ENCODE measurements around the gene RNF224. TPM values are rescaled to one million over a fixed set of nuclear protein-coding genes. Genes with fewer than 3 reads are reported as not detected.

RNF224 gene
- total RNA-seq, 1 donor from 2014 or later: not detected

DNA sequence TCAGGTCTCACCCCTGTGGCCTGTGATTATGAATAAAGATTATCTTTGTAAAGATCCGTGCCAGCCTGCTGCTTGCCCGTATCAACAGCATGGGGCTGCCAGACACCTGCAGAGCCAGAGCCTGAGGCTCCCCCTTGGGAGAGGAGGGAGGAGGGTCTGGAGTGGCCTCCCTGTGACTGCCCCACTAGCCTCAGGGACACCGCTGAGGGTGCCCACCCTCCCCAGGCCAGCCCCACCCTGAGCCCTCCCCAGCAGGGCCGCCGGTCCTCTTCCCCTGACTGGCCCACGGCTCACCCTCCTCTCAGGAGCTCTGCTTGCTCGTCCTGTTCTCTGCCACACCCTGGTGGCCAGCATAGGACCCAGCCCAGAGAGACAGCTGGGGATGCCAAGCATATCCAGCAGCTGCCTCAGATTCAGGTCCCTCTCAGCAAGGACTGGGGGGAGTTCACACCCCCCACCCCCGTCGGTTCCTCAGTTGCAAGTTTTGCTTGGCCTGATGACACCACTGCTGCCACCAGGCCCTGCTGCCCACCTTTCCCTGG is 36.9 kb upstream of the RNF224 start:
- no peak for DNase-seq (ENCODE audit: missing footprints)
- intact Hi-C loops (cut with DNase I): no loop called here
- no peak for ATAC-seq

DNA sequence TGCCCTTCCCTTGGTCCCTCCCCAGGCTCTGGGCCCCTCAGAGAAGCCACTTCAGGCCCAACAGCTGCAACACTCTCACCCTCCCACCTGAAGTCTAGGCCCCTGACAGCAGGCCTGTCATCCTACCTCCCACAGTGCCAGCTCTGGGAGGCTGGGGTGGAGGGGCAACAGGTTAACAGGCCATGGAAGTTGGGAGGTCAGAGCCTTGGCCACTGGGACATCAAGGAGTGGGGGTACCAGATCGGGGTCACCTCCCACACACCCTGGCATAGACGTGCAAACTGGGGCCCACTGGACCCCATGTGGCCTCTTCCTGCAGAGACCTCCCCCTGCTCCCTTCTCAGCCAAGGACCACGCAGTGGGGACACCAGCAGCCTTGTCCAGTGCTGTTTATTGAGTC is 36.1 kb upstream of the RNF224 start:
- no peak for ATAC-seq
- intact Hi-C loops (cut with DNase I): no loop called here

DNA sequence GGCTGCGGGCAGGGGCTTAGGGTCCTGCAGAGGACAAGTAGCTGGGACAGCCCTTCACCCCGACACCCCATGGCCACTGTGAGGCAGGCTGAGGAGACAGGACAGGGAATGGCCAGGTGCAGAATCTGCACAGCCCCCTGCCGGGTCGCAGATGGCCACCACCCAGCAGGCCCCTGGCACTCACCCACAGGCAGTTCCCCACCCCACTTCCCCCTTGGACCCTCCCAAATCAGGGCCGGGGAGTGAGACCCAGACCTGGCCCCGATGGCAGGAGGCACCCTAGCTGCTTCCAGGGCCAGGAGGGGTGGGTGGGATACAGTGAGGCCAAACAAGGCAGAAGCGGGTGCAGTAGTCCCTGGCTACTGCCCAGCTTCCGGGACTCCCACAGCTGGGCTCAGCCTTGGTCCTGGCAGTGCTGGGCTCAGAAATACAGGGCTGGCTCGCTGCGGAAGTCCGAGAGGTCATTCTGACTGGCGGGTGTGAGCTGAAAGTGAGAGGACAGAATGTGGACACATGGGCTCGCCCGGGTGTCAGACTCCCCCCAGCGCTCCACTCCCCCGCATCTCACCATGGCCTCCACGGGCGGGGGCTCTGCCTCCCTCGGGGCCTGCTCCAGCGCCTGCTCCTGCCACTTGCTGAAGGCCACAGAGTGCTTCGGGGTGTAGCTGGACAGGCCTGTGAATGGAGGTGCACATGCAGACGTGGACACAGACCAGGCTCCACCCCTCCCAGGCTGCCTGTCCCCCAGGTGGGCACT is 35.4 kb upstream of the RNF224 start:
- DNase-seq (ENCODE audit: missing footprints): no peak
- intact Hi-C loops (cut with DNase I): no loop called here
- no peak for ATAC-seq

More for the DNA sequence above, 36.1 kb upstream of the RNF224 start:
- DNase-seq (ENCODE audit: missing footprints): no peak

DNA sequence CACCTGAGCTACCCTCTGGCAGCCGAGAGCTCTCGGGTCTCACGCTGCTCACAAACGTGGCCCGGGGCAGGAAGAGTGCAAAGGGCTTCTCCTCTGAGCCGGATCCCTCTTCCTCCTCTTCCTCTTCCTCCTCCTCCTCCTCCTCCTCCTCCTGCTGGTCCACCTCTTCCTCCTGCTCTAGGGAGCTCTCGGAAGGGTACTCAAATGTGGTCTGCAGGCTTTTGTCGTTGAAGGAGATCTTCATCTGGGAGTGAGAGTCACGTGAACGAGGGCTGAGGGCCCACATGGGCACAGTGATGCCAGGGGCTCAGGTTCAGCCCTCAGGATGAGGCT is 34.9 kb upstream of the RNF224 start:
- intact Hi-C loops (cut with DNase I): no loop called here
- no peak for ATAC-seq

DNA sequence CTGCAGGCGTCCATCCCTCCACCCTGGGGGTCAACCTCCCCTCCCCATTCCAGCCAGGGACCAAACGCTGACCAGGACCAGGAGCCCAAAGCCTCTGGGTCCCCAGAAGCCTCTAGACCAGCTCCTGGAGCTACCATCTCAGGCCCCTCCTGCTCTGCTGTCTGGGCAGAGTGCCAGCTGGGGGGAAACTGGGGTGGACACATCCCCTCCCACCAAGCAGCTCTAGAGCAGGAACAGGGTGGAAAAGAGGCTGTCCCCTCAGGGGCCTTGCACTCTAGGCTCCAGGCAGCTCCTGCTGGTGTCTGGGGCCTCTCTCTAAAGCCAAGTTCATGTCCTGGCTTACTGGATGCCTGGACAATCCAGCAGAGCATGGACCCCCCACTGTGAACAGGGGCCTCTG is 34.4 kb upstream of the RNF224 start:
- DNase-seq (ENCODE audit: missing footprints) (no peak), ATAC-seq (no peak)
- intact Hi-C loops (cut with DNase I): no loop called here

More for the DNA sequence above, 34.9 kb upstream of the RNF224 start:
- DNase-seq (ENCODE audit: missing footprints): no peak

DNA sequence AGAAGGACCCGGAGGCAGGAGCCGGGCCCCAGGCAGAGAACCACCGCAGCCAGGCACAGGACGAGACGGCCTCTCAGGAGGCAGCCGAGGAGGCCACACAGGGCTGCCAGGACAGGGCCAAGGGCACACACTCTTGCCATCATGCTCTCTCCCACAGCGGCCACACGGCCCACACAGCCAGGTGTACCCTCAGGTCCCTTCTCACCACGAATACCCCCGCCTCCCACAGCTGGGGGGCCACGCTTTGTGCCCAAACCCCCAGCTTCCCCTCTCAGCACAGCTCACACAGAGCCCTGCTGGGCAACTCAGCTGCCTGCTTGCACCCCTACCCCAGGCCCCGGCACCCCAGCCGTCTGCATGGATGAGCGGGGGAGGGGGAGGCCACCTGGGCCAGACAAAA is 33.5 kb upstream of the RNF224 start:
- ATAC-seq: no peak
- DNase-seq (ENCODE audit: missing footprints): no peak
- intact Hi-C loops (cut with DNase I): no loop called here

DNA sequence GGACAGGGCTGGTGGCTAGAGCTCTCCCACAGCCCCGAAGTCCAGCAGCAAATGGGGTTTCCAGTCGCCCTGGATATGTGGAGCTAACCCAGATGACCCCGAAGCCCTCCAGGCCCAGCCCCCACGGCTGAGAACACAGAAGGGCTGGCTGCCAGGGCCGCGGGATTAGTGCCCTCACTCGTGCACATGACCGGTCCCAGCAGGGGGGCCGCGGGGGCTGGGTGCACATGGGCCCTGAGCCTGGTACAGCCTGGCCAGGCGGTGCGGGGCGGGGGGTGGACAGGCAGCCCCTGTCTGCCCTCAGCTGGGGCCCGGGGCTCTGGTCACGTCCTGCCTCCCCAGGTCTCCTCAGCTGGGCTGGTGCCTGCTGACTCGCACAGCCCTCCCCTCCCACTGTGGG is 32.9 kb upstream of the RNF224 start:
- peak; percentile 77 for DNase-seq (ENCODE audit: missing footprints)
- intact Hi-C loops (cut with DNase I): no loop called here
- peak; percentile 76 for ATAC-seq

DNA sequence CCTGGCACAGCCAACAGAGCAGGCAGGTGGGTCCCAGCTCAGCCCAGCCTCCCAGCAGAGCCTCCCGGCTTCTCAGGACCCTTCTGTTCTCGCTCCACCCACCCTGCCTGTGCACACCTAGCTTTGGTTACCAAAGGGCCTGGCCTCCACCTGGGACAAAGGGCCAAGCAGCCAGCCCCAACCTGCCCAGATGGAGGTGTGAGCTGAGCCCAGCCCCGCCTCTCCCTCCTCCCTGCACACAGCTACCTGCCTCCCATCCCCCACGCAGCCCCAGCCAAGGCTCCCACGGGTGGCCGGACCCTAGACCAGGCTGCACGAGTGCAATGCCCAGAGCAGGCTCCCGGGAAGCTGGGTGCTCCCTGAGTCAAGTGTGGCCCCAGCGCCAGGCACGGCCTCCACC is 32.4 kb upstream of the RNF224 start:
- intact Hi-C loops (cut with DNase I): no loop called here

DNA sequence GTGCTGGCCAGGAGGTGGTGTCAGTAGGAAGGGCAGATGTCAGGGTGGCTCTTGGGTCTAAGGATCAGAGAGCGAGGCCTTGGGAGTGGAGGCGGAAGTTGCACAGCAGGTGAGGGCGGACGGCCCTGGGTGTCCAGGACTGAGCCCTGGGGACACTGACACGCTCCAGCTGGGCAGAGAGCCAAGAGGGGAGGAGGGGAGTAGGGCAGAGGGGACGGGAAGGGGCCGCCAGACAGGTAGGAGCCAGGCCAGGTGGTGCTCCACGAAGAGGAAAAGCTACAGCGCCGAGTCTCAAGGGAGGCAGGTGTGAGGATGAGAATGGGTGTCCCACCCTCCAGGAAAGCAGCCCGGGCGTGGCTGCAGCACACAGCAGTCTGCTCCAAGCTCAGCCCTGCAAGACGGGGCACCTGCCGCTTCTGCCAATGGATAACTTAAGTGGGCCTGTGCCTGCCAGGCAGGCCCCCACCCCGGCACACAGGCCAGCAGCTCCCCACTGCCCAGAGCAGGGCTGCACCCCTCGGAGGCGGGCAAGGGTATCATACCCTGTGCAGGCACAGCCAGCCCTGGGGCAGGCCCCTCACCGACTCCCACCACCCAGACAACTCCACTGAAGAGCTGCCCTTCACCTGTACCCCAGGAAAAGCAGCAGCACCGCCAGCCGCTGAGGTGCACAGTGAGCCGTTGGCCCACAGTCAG is 31.6 kb upstream of the RNF224 start:
- ATAC-seq: no peak

More for the DNA sequence above, 32.4 kb upstream of the RNF224 start:
- ATAC-seq (no peak), DNase-seq (ENCODE audit: missing footprints) (no peak)

DNA sequence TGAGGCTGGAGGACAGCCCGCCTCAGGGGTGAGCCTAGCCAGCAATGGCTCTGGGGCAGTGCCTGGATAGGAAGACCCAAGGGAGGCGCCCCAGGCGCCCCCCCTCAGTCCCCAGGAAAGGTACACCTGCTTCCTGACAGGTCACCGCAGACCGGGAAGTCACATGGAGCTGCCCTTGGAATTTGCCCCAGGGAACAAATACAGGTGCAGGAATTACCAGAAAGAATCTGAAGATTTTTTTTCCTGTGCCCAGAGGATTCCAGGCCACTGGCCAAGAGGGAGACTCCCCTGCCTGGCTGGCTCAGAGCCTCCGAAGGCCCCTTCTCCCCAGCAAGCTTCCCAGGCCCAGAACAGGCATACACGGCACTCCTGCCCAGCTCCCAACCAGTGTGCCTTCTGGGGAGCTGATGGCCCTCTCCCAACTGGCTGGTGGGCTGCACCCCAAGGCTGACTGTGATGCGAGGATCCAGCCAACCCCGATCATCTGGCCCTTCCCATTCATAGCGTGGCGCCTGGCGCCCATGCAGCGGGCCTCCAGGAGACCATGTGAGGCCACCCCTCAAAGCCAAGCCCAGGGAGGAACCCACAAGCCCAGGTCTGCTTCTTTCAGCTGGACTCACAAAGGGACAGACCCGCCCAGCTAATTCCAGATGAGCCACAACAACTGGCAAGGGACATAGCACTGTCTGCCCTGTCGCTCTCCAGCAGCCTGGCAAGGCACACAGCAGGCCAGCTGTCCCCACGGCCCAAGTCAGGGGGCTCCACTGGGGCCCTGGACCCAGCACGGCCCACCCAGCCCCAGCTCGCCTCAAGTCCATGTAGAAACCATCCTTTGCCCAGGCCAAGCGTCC is 29.0 kb upstream of the RNF224 start:
- ATAC-seq (no peak), DNase-seq (ENCODE audit: missing footprints) (no peak)
- intact Hi-C loops (cut with DNase I): no loop called here

More for the DNA sequence above, 31.6 kb upstream of the RNF224 start:
- DNase-seq (ENCODE audit: missing footprints): no peak
- intact Hi-C loops (cut with DNase I): no loop called here

DNA sequence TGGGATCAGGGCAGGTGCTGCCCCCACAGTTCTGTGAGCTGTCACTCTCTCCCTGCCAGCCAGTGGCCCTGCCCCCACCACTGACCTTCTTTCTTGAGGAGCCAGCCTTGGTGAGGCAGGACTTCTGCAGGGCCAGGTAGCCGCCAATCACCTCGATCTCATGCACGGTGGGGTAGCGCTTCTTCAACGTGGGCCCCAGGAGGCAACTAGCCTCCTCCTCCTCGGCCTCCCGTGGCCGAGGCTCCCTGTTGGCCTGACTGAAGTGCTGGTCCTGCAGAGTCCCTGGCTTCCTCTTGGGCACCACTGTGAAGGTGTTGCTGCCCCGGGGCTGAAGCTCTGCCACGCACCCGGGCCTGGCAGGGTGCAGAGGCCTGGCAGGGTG is 28.4 kb upstream of the RNF224 start:
- ATAC-seq: no peak
- no peak for DNase-seq (ENCODE audit: missing footprints)
- intact Hi-C loops (cut with DNase I): no loop called here

DNA sequence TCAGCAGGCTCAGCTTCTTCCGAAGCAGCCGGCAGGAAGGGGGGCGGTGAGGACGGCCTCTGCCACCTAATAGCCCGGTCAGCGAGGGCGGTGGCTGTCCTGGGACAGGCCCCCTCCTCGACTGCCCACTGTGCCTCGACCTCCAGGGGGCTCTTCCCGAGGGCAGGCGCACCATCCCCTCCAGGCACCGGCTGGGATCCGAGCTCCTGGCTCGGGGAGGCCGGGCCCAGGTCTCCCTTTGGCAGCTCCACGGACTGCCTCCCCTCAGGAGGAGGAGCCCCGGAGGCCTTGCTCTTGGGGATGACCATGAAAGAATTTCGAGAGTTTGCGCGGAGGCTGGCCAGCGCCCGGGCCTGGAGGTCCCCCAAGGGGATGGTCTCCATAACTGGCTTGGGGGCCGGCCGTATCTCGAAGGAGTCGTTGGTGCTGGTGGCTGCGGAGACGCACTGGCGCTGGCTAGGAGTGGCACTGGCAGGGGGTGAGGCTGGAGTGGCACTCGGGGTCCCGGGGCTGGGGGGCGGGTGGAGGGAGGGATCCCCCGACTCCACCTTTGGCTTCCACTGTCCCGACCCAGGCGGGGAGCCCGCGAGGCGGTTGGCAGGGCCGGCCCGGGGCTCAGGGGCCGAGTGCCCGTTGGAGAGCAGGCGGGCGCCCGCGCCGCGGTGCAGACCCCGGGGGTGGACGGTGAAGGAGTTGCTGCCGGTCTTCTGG is 27.7 kb upstream of the RNF224 start:
- no peak for DNase-seq (ENCODE audit: missing footprints)

DNA sequence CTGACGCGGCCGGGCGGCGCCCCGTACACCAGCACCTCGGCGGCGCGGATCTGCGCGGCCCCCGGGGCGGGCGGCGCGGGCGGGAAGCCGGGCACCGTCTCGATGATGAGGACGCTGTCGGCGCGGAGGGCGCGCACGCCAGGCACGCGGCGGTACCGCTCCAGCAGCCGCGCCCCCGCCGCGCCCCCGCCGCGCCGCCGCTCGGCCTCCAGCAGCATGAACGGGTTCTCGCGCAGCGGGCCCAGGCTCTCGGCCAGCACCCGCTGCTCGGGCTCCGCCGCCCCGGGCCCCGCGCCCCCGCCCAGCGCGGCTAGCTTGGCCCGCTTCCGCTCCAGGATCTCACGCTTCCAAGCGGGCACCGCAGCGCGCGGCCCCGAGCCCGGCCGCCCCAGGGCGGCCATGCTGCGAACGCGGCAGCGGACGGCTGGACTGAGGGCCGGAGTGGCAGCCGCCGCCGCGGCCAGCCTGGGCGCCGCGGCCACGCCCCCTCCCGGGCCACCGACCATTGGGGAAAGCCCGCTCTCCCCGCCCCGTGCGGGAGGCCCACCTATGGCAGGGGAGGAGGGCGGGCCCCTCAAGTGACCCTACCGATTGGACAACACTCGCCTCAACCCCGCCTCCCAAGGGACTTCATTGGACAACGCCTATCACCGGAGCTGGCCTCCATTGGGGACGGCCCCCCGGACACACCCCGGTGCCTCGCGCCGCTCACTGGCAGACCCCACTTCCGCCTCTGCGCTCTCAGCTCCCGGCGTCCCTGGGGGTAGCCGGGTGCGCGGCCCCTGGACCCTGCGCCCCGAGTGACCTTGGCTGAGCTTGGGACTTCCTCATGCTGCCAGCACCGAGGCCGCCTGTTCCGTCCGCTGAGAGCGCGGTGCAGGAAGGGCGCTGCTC is 26.7 kb upstream of the RNF224 start, which contains the start of gene TPRN:
Gene TPRN (minus strand): TSS at position 431 of the 894 bp plus-strand sequence. CDS start 30 bp downstream, at position 401.
- intact Hi-C loops (cut with DNase I): no loop called here
- ATAC-seq (peak; percentile 98), DNase-seq (ENCODE audit: missing footprints) (peak; percentile 100)

More for the DNA sequence above, 27.7 kb upstream of the RNF224 start:
- intact Hi-C loops (cut with DNase I): no loop called here
- no peak for ATAC-seq

DNA sequence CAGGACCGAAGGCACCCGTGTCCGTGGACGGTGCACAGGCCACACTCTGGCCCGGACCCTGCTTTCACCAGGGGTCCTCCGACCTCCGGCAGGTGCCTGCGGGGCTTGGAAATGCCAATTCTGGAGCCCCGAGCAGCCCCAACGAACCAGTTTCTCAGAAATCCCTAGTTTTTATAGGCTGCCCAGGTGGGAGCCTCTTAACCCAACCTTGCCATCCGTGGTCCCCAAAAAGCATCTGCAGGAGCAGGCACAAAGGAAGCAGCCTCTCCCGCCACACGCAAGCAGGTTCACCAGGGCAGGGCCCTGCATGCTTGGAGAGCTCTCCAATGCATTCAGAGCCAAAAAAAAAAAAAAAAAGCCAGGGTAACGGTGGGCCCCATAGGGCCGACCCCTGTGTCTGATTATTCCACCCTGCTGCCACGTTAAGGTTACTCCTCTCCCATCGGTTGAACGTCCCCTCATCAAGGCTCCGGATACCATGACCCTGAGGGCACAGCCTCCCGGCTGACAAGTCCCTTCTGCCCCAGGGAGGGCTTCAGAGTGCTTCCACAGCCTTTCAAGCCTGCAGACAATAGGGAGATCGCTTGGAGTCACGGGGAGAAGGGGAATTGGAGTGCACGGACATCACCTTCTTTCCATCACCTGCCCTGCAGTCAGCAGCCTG is 26.0 kb upstream of the RNF224 start:
- DNase-seq (ENCODE audit: missing footprints) (no peak), ATAC-seq (no peak)
- intact Hi-C loops (cut with DNase I): no loop called here

DNA sequence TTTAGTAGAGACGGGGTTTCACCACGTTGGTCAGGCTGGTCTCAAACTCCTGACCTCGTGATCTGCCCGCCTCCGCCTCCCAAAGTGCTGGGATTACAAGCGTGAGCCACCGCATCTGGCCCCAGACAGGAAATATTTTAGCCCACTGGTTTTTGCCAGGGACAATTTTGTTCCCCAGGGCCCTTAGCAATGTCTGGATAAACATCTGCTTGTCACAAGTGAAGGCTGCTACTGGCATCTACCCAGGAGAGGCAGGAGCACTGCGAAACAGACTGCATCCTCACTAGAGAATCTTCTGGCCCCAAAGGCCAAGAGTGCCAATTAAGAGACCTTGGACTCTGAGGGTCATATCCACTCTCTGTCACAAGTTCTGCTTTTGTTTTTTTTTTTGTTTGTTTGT is 24.3 kb upstream of the RNF224 start:
- intact Hi-C loops (cut with DNase I): no loop called here
- ATAC-seq (no peak), DNase-seq (ENCODE audit: missing footprints) (no peak)

DNA sequence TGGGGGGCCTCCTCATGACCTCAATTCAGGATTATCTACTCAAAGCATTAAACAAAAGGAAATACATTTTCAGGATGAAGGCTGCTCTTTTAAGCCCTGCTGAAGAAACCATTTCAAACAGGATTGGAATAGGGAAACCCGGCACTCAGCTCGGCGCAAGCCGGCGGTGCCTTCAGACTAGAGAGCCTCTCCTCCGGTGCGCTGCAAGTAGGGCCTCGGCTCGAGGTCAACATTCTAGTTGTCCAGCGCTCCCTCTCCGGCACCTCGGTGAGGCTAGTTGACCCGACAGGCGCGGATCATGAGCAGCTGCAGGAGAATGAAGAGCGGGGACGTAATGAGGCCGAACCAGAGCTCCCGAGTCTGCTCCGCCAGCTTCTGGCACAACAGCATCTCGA is 22.6 kb upstream of the RNF224 start:
- ATAC-seq (no peak), DNase-seq (ENCODE audit: missing footprints) (no peak)
- intact Hi-C loops (cut with DNase I): loop anchor here (2.0 kb wide), 1 partner anchor 16 kb away; the partner anchor contains the start of genes ANAPC2 and SSNA1
